ENCODE measurements around the gene TEX101. TPM values are rescaled to one million over a fixed set of nuclear protein-coding genes. Genes with fewer than 3 reads are reported as not detected.

TEX101 gene
- total RNA-seq, 3 donors from 2014 or later (not counting 1 experiment from before 2014, with no cell fraction given) = 1.4 TPM; not detected in 2

GRCh38 chr19:43466793-43467192, 52.1 kb downstream of the TEX101 start:
- ATAC-seq (no peak), DNase-seq (no peak)
- H3K36me3 Mint-ChIP-seq = no peaks in the 10 kb centered on the region
- H3K4me1 Mint-ChIP-seq = peaks cover 5 to 38% of the 10 kb centered on the region in 2 donors
- peaks cover 25% of the 10 kb centered on the region for H3K4me1 ChIP-seq (ENCODE audit: control insufficient read depth, insufficient read depth, low read length)
- intact Hi-C loops (cut with micrococcal nuclease) = no loop called here
- H3K27me3 Mint-ChIP-seq (ENCODE audit: low read depth in 2 of 2) = peaks cover 0 to 3% of the 10 kb centered on the region in 2 donors
- H3K27me3 ChIP-seq (ENCODE audit: control insufficient read depth, insufficient read depth, low read length) = no peaks in the 10 kb centered on the region
- no peak for TF ChIP-seq CTCF (IDR thresholded peaks at IDR 0.05)
- WGBS (ENCODE audit: insufficient coverage) = 100% methylated on average over 1 of the region's 1 CpG
- no peak overlapping the region for H3K27ac ChIP-seq (ENCODE audit: low read length)
- no peak overlapping the region for H3K4me3 ChIP-seq (ENCODE audit: low read length)
- no peaks in the 10 kb centered on the region for H3K9me3 Mint-ChIP-seq
- H3K27ac Mint-ChIP-seq = peak overlapping the region; percentile 16 to 49
- no peaks in the 10 kb centered on the region for H3K9me3 ChIP-seq (ENCODE audit: control insufficient read depth, insufficient read depth, low read length)
- no peak overlapping the region for H3K4me3 Mint-ChIP-seq
- no peaks in the 10 kb centered on the region for H3K36me3 ChIP-seq (ENCODE audit: control insufficient read depth, insufficient read depth, low read length)

DNA sequence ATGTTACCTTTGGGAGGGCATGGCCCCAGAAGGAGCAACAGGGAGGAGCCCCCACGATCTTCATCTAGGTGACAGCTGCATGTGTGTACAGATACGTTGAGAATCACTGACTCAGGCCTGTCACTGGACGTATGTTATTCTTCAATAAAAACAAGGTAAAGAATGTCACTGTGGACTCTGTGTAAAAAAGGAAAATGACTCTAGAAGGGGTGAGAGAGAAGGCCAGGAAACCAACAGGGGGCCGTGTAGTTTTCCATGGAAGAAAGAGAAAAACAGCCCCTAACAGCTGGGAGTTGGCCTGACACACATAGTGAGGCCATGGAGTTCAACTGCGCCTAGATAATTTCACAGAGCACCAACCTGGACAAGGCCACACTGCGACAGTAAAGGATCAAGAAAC, 52.6 kb downstream of the TEX101 start:
- H3K27ac Mint-ChIP-seq = peak overlapping the region; percentile 16 to 49
- Histone ChIP-seq H3K4me3 (ENCODE audit: low read length) (no peak overlapping the region), H3K4me1 (ENCODE audit: control insufficient read depth, insufficient read depth, low read length) (peaks cover 25% of the 10 kb centered on the region), H3K36me3 (ENCODE audit: control insufficient read depth, insufficient read depth, low read length) (no peaks in the 10 kb centered on the region), H3K27me3 (ENCODE audit: control insufficient read depth, insufficient read depth, low read length) (no peaks in the 10 kb centered on the region), H3K9me3 (ENCODE audit: control insufficient read depth, insufficient read depth, low read length) (no peaks in the 10 kb centered on the region), H3K27ac (ENCODE audit: low read length) (no peak overlapping the region)
- WGBS (ENCODE audit: insufficient coverage) = 88% methylated on average over 6 of the region's 6 CpGs
- DNase-seq (no peak), ATAC-seq (no peak)
- no peaks in the 10 kb centered on the region for H3K9me3 Mint-ChIP-seq
- intact Hi-C loops (cut with micrococcal nuclease) = no loop called here
- no peaks in the 10 kb centered on the region for H3K36me3 Mint-ChIP-seq
- peaks cover 5 to 38% of the 10 kb centered on the region in 2 donors for H3K4me1 Mint-ChIP-seq
- TF ChIP-seq CTCF (IDR thresholded peaks at IDR 0.05) = no peak
- no peak overlapping the region for H3K4me3 Mint-ChIP-seq
- H3K27me3 Mint-ChIP-seq (ENCODE audit: low read depth in 2 of 2) = peaks cover 0 to 3% of the 10 kb centered on the region in 2 donors

GRCh38 chr19:43467730-43468129, 53.0 kb downstream of the TEX101 start:
- no peak for TF ChIP-seq CTCF (IDR thresholded peaks at IDR 0.05)
- H3K4me1 Mint-ChIP-seq = peaks cover 5 to 38% of the 10 kb centered on the region in 2 donors
- H3K27me3 Mint-ChIP-seq (ENCODE audit: low read depth in 2 of 2) = peaks cover 0 to 3% of the 10 kb centered on the region in 2 donors

More at GRCh38 chr19:43467730-43468129, 53.0 kb downstream of the TEX101 start:
- Histone ChIP-seq H3K36me3 (ENCODE audit: control insufficient read depth, insufficient read depth, low read length) (no peaks in the 10 kb centered on the region), H3K9me3 (ENCODE audit: control insufficient read depth, insufficient read depth, low read length) (no peaks in the 10 kb centered on the region), H3K4me1 (ENCODE audit: control insufficient read depth, insufficient read depth, low read length) (peaks cover 23% of the 10 kb centered on the region), H3K4me3 (ENCODE audit: low read length) (no peak overlapping the region), H3K27ac (ENCODE audit: low read length) (no peak overlapping the region), H3K27me3 (ENCODE audit: control insufficient read depth, insufficient read depth, low read length) (no peaks in the 10 kb centered on the region)
- no peak overlapping the region for H3K4me3 Mint-ChIP-seq
- ATAC-seq (no peak), DNase-seq (no peak)
- H3K9me3 Mint-ChIP-seq = no peaks in the 10 kb centered on the region
- no peaks in the 10 kb centered on the region for H3K36me3 Mint-ChIP-seq
- H3K27ac Mint-ChIP-seq = peak overlapping the region; percentile 36 to 49
- WGBS (ENCODE audit: insufficient coverage) = 65% methylated on average over 4 of the region's 4 CpGs
- intact Hi-C loops (cut with micrococcal nuclease) = no loop called here

Other genes with a start within 250 kb of the TEX101 start
- not detected for gene PSG5, start 228.4 kb upstream of the TEX101 start, total RNA-seq
- not detected for gene PSG4, start 209.3 kb upstream of the TEX101 start, total RNA-seq
- not detected for gene PSG9, start 145.4 kb upstream of the TEX101 start, total RNA-seq
- not detected for gene CD177, start 61.2 kb upstream of the TEX101 start, total RNA-seq
- 1 to 10 TPM; 1.3 to 2.4 (median 1.7) TPM for gene LYPD3, start 50.7 kb downstream of the TEX101 start, total RNA-seq
- 10 to 100 TPM; 24.5 to 24.9 (median 24.8) TPM for gene PHLDB3, start 89.9 kb downstream of the TEX101 start, total RNA-seq
- gene ETHE1, start 112.3 kb downstream of the TEX101 start, total RNA-seq = 10 to 100 TPM; 22.0 to 25.6 (median 24.6) TPM
- 1 to 10 TPM; 1.9 to 5.4 (median 3.9) TPM for gene ZNF575, start 118.3 kb downstream of the TEX101 start, total RNA-seq
- gene XRCC1, start 160.6 kb downstream of the TEX101 start, total RNA-seq = 10 to 100 TPM; 33.2 to 43.9 (median 40.7) TPM
- 1 to 10 TPM; 1.7 to 3.0 (median 2.4) TPM for gene PINLYP, start 160.9 kb downstream of the TEX101 start, total RNA-seq
- 10 to 100 TPM; 28.5 to 43.7 (median 32.2) TPM for gene IRGQ, start 181.2 kb downstream of the TEX101 start, total RNA-seq
- 10 to 100 TPM in 1 of 3 donors, 1 to 10 TPM in 2; 4.0 to 10.4 (median 5.8) TPM for gene ZNF576, start 181.7 kb downstream of the TEX101 start, total RNA-seq
- under 1 TPM; 0.24 to 0.75 (median 0.50) TPM for gene SRRM5, start 197.2 kb downstream of the TEX101 start, total RNA-seq
- 10 to 100 TPM; 36.3 to 50.5 (median 37.6) TPM for gene ZNF428, start 204.7 kb downstream of the TEX101 start, total RNA-seq
- under 1 TPM in 2 of 3 donors, not detected in 1; 0.19 to 0.38 TPM for gene CADM4, start 225.0 kb downstream of the TEX101 start, total RNA-seq